Measurements from ENCODE around the gene PNMA8A. TPM values are rescaled to one million over a fixed set of nuclear protein-coding genes. Genes with fewer than 3 reads are reported as not detected.

The PNMA8A gene
- total RNA-seq, 2 experiments from 2014 or later: not detected

DNA sequence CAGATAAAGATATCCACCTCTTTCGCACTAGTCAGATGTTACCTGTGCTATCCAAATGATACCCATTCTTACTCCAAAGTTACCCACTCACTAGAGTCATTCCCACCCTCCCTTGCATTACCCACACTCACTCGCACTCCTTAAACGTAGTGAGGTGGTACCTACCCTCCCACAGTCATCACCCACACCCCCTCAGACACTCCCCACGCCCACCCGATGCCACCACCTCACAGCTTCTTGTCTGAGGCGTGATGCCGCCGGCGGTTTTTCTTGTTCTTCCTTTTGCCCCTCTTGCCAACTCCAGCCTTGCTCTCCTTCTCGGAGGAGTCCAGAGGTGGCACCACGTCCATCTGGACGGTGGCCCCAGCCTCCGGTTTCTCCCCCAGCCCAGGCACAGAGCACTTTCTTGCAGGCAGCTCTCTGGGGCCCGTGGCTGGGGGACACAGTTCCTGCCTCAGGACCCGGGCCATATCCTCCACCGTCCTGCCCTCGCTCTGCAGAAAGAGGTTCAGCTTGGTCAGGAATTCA is 43.8 kb downstream of the PNMA8A start:
- ChIA-PET POLR2A (interaction anchor here (1.6 kb wide), 1 partner anchor 60 kb away, joined by 3 read pairs; no protein-coding TSS in a partner anchor), CTCF (no interaction called here)
- no peak for DNase-seq
- H3K36me3 Mint-ChIP-seq (ENCODE audit: low read depth): no peaks in the 10 kb centered on the region
- H3K9me3 Mint-ChIP-seq: no peaks in the 10 kb centered on the region
- H3K4me1 Mint-ChIP-seq: peaks cover 31% of the 10 kb centered on the region
- peaks cover 59% of the 10 kb centered on the region for H3K27me3 Mint-ChIP-seq
- no peak overlapping the region for H3K4me3 Mint-ChIP-seq
- H3K27ac Mint-ChIP-seq: no peak overlapping the region

DNA sequence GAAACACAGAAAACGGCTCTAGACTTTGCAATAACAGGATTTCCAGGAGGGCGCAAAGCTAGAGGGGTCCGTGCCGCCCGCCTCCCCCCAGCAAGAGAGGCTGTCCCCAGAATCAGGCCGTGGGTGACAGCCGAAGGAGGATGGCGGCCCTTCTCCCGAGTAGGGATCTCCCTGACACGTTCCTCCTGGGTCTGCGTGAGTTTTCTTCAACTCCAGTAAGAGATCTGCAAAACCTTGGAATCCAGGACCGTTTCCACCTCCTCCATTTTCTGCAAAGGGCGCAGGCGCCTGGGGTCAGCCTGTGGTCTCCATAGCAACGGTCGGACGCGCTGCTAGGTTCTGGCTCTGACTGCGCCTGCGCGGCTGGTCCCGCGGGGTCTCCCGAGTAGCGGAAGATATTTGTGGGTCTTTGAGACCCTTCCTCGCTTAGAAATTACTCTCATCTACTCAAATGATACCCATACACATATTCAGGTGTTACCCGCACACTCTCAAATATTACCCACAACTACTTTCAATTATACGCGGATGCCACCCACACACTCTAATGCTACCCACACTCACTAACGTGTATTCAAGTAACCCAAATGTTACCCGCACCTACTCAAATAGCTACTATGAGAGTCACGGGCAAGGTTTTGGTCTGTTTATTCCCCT is 44.7 kb downstream of the PNMA8A start:
- ChIA-PET POLR2A (interaction anchor here (1.6 kb wide), 1 partner anchor 61 kb away, joined by 3 read pairs; no protein-coding TSS in a partner anchor), CTCF (no interaction called here)
- H3K36me3 Mint-ChIP-seq (ENCODE audit: low read depth): no peaks in the 10 kb centered on the region
- no peak for DNase-seq
- no peak overlapping the region for H3K27ac Mint-ChIP-seq
- peak overlapping the region; percentile 10 for H3K4me3 Mint-ChIP-seq
- peaks cover 31% of the 10 kb centered on the region for H3K4me1 Mint-ChIP-seq
- peaks cover 60% of the 10 kb centered on the region for H3K27me3 Mint-ChIP-seq
- H3K9me3 Mint-ChIP-seq: no peaks in the 10 kb centered on the region

DNA sequence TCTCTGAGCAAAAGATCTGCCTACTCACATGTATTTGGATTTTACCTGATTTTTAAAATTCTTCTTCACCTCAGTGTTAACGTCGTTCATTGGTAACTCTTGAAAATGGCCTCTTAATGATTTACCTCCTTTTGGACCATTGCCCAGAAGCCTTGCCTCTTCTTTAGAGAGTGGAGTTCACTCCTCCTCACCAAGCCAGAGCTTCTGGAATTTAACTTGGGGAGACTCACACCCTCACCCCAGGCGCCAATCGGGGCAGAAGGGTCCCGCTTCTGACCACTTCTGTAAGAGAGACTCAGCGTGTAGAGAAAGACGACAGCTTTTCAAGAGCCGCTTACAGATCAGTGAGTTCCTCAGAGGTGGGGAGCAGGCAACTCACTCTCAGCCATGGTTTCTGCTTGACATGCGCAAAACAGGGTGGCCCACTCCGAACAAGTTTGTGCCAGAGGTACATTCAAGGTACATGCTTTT is 45.3 kb downstream of the PNMA8A start:
- Mint-ChIP-seq H3K9me3 (no peaks in the 10 kb centered on the region), H3K4me3 (no peak overlapping the region), H3K36me3 (ENCODE audit: low read depth) (no peaks in the 10 kb centered on the region), H3K4me1 (peaks cover 31% of the 10 kb centered on the region), H3K27me3 (peaks cover 56% of the 10 kb centered on the region), H3K27ac (no peak overlapping the region)
- POLR2A ChIA-PET: interaction anchor here (1.6 kb wide), 1 partner anchor 61 kb away, joined by 3 read pairs; no protein-coding TSS in a partner anchor
- DNase-seq: no peak
- CTCF ChIA-PET: interaction anchor here (0.6 kb wide), 2 partner anchors 25 to 961 kb away, joined by 3 read pairs; no protein-coding TSS in a partner anchor

GRCh38 chr19:46423188-46423587 is 48.2 kb downstream of the PNMA8A start:
- POLR2A ChIA-PET: no interaction called here
- CTCF ChIA-PET: no interaction called here

GRCh38 chr19:46422344-46422743 is 49.0 kb downstream of the PNMA8A start:
- Mint-ChIP-seq H3K4me3 (no peak overlapping the region), H3K27me3 (peaks cover 37% of the 10 kb centered on the region), H3K36me3 (ENCODE audit: low read depth) (no peaks in the 10 kb centered on the region), H3K27ac (no peak overlapping the region), H3K4me1 (peaks cover 11% of the 10 kb centered on the region), H3K9me3 (no peaks in the 10 kb centered on the region)
- POLR2A ChIA-PET: no interaction called here
- CTCF ChIA-PET: no interaction called here
- DNase-seq: no peak

More at GRCh38 chr19:46423188-46423587, 48.2 kb downstream of the PNMA8A start:
- H3K36me3 Mint-ChIP-seq (ENCODE audit: low read depth): no peaks in the 10 kb centered on the region
- no peak for DNase-seq
- peaks cover 45% of the 10 kb centered on the region for H3K27me3 Mint-ChIP-seq
- H3K4me1 Mint-ChIP-seq: peaks cover 19% of the 10 kb centered on the region
- H3K4me3 Mint-ChIP-seq: no peak overlapping the region
- H3K27ac Mint-ChIP-seq: no peak overlapping the region
- H3K9me3 Mint-ChIP-seq: no peaks in the 10 kb centered on the region

GRCh38 chr19:46420056-46420455 is 51.3 kb downstream of the PNMA8A start:
- no peak for DNase-seq
- H3K36me3 Mint-ChIP-seq (ENCODE audit: low read depth): no peaks in the 10 kb centered on the region
- POLR2A ChIA-PET: no interaction called here
- CTCF ChIA-PET: interaction anchor here (1.0 kb wide), 1 partner anchor 18 kb away, joined by 3 read pairs; no protein-coding TSS in a partner anchor
- H3K27ac Mint-ChIP-seq: no peak overlapping the region
- no peaks in the 10 kb centered on the region for H3K9me3 Mint-ChIP-seq
- peaks cover 40% of the 10 kb centered on the region for H3K27me3 Mint-ChIP-seq
- peaks cover 5% of the 10 kb centered on the region for H3K4me1 Mint-ChIP-seq
- H3K4me3 Mint-ChIP-seq: no peak overlapping the region

Other genes starting within 250 kb of the PNMA8A start
- not detected for gene IGFL1, start 241.8 kb downstream of the PNMA8A start, total RNA-seq
- not detected for gene HIF3A, start 174.5 kb downstream of the PNMA8A start, total RNA-seq
- gene PPP5C, start 124.5 kb downstream of the PNMA8A start, total RNA-seq: 10 to 100 TPM; 84.6 to 85.1 TPM
- not detected for gene CCDC8, start 58.0 kb downstream of the PNMA8A start, total RNA-seq
- gene PNMA8C, start 42.6 kb downstream of the PNMA8A start, total RNA-seq: not detected
- under 1 TPM; 0.05 TPM for gene PNMA8B, start 24.3 kb upstream of the PNMA8A start, total RNA-seq
- gene CALM3, start 129.8 kb upstream of the PNMA8A start, total RNA-seq: 100 to 1,000 TPM; 446 to 465 TPM
- gene PTGIR, start 153.5 kb upstream of the PNMA8A start, total RNA-seq: 1 to 10 TPM; 5.3 to 5.6 TPM
- 1 to 10 TPM; 3.1 to 3.4 TPM for gene GNG8, start 164.6 kb upstream of the PNMA8A start, total RNA-seq
- under 1 TPM; 0.15 to 0.20 TPM for gene DACT3, start 189.6 kb upstream of the PNMA8A start, total RNA-seq
- gene PRKD2, start 245.6 kb upstream of the PNMA8A start, total RNA-seq: 100 to 1,000 TPM; 167 to 177 TPM

Measured in activated CD4-positive, alpha-beta memory T cell treated with anti-CD3 and anti-CD28 coated beads, Interleukin-2, amount 10 ng/mL, durations not matched to agents 7 days and 5 days (primary cell).